WTC11 (cell line): ENCODE data around the gene OSBPL6. TPM values are rescaled to one million over a fixed set of nuclear protein-coding genes. Genes with fewer than 3 reads are reported as not detected.

Experiments used
- ATAC-seq: fragments of 200-7000 bp; cut with Tn5 transposase; 2 replicates; pipeline ENCODE4 v1.10.0; 2021; ENCODE audit warnings: mild to moderate bottlenecking, moderate library complexity
- CTCF ChIA-PET: fragments of 300-600 bp; sonication (Branson Sonifier 250); formaldehyde crosslinking; loops from one replicate; lab custom pipeline; 2021; ENCODE audit warnings: antibody characterized with exemption; lab: Charles Lee
- POLR2A ChIA-PET: fragments of 350-600 bp; sonication (Branson Sonifier 250); formaldehyde crosslinking; loops from one replicate; lab custom pipeline; 2021; ENCODE audit warnings: antibody characterized with exemption; lab: Charles Lee
- DNase-seq: peaks from one replicate; pipeline ENCODE4 v3.0.0; 2021; ENCODE audit warnings: low spot score
- H3K27ac Mint-ChIP-seq: 2 replicates; pipeline ENCODE4 v1.8.0; 2021; ENCODE audit warnings: mixed read lengths
- H3K27me3 Mint-ChIP-seq: 2 replicates; pipeline ENCODE4 v1.8.0; 2021; ENCODE audit warnings: low read depth, mild to moderate bottlenecking, moderate library complexity, mixed read lengths
- H3K36me3 Mint-ChIP-seq: 2 replicates; pipeline ENCODE4 v1.8.0; 2021; ENCODE audit warnings: mixed read lengths
- H3K4me1 Mint-ChIP-seq: 2 replicates; pipeline ENCODE4 v1.8.0; 2022; ENCODE audit warnings: mixed read lengths
- H3K4me3 Mint-ChIP-seq: 2 replicates; pipeline ENCODE4 v1.8.0; 2021; ENCODE audit warnings: mild to moderate bottlenecking, moderate library complexity, mixed read lengths
- H3K9me3 Mint-ChIP-seq: 2 replicates; pipeline ENCODE4 v1.8.0; 2021; ENCODE audit warnings: mixed read lengths
- CBFB ChIP-seq: sonication (generic); formaldehyde crosslinking; IDR thresholded peaks from 2 replicates; pipeline ENCODE4 v1.8.1; 2022; ENCODE audit warnings: mild to moderate bottlenecking, low read depth, missing genetic modification reagents
- CREM ChIP-seq: sonication (generic); formaldehyde crosslinking; IDR thresholded peaks from 2 replicates; pipeline ENCODE4 v1.8.1; 2022; ENCODE audit warnings: mild to moderate bottlenecking, missing genetic modification reagents, moderate library complexity
- FOXK1 ChIP-seq: sonication (generic); formaldehyde crosslinking; IDR thresholded peaks from 2 replicates; pipeline ENCODE4 v1.8.0; 2022; ENCODE audit warnings: mild to moderate bottlenecking, moderate library complexity, missing genetic modification reagents
- HMGA2 ChIP-seq: fragments of 250-450 bp; sonication (Bioruptor Pico); IDR thresholded peaks from 2 replicates; pipeline ENCODE4 v1.4.0; 2021; ENCODE audit warnings: mild to moderate bottlenecking, moderate library complexity
- IRF2 ChIP-seq: sonication (generic); formaldehyde crosslinking; IDR thresholded peaks from 2 replicates; pipeline ENCODE4 v1.8.0; 2022; ENCODE audit warnings: low read depth, missing genetic modification reagents, borderline replicate concordance
- JUN ChIP-seq: sonication (generic); formaldehyde crosslinking; IDR thresholded peaks from 2 replicates; pipeline ENCODE4 v1.8.0; 2023; ENCODE audit warnings: mild to moderate bottlenecking, missing genetic modification reagents
- MLX ChIP-seq: sonication (generic); formaldehyde crosslinking; IDR thresholded peaks from 2 replicates; pipeline ENCODE4 v1.8.1; 2023; ENCODE audit warnings: mild to moderate bottlenecking, missing genetic modification reagents, moderate library complexity
- NFATC4 ChIP-seq: fragments of 250-450 bp; sonication (Bioruptor Pico); IDR thresholded peaks from 2 replicates; pipeline ENCODE4 v1.9.0; 2021; ENCODE audit warnings: mild to moderate bottlenecking
- NFE2L1 ChIP-seq: sonication (generic); formaldehyde crosslinking; IDR thresholded peaks from 2 replicates; pipeline ENCODE4 v1.8.1; 2023; ENCODE audit warnings: missing genetic modification reagents
- NR3C1 ChIP-seq: sonication (generic); formaldehyde crosslinking; conservative IDR thresholded peaks from 2 replicates; pipeline ENCODE4 v1.8.1; 2023; ENCODE audit warnings: low read depth, mild to moderate bottlenecking, missing genetic modification reagents
- PRDM15 ChIP-seq: sonication (generic); formaldehyde crosslinking; IDR thresholded peaks from 2 replicates; pipeline ENCODE4 v1.8.0; 2022; ENCODE audit warnings: missing genetic modification reagents
- SMAD3 ChIP-seq: sonication (generic); formaldehyde crosslinking; IDR thresholded peaks from 2 replicates; pipeline ENCODE4 v1.8.0; 2022; ENCODE audit warnings: missing genetic modification reagents, mild to moderate bottlenecking, borderline replicate concordance
- SOX15 ChIP-seq: fragments of 250-450 bp; sonication (Bioruptor Pico); IDR thresholded peaks from 2 replicates; pipeline ENCODE4 v1.9.0; 2021; ENCODE audit warnings: mild to moderate bottlenecking
- TP53 ChIP-seq: sonication (generic); formaldehyde crosslinking; IDR thresholded peaks from 2 replicates; pipeline ENCODE4 v1.8.1; 2023; ENCODE audit warnings: mild to moderate bottlenecking, missing genetic modification reagents
- USF2 ChIP-seq: sonication (generic); formaldehyde crosslinking; IDR thresholded peaks from 2 replicates; pipeline ENCODE4 v1.8.1; 2023; ENCODE audit warnings: mild to moderate bottlenecking, missing genetic modification reagents, moderate library complexity
- ZBTB21 ChIP-seq: sonication (generic); formaldehyde crosslinking; IDR thresholded peaks from 2 replicates; pipeline ENCODE4 v1.8.1; 2023; ENCODE audit warnings: mild to moderate bottlenecking, missing genetic modification reagents, borderline replicate concordance
- ZNF317 ChIP-seq: sonication (generic); formaldehyde crosslinking; IDR thresholded peaks from 2 replicates; pipeline ENCODE4 v1.8.1; 2023; ENCODE audit warnings: low read depth, mild to moderate bottlenecking, moderate library complexity, missing genetic modification reagents, borderline replicate concordance
- ZNF396 ChIP-seq: fragments of 250-450 bp; sonication (Bioruptor Pico); IDR thresholded peaks from 2 replicates; pipeline ENCODE4 v1.8.0; 2021; ENCODE audit warnings: mild to moderate bottlenecking, moderate library complexity, borderline replicate concordance
- ZNF416 ChIP-seq: fragments of 250-450 bp; sonication (Bioruptor Pico); IDR thresholded peaks from 2 replicates; pipeline ENCODE4 v1.9.0; 2021; ENCODE audit warnings: mild to moderate bottlenecking, inconsistent platforms
- ZNF423 ChIP-seq: fragments of 250-450 bp; sonication (Bioruptor Pico); IDR thresholded peaks from 2 replicates; pipeline ENCODE4 v2.1.2; 2022; ENCODE audit warnings: mild to moderate bottlenecking, moderate library complexity
- ZNF425 ChIP-seq: fragments of 250-450 bp; sonication (Bioruptor Pico); conservative IDR thresholded peaks from 2 replicates; pipeline ENCODE4 v1.9.0; 2021; ENCODE audit warnings: mild to moderate bottlenecking
- ZNF671 ChIP-seq: fragments of 250-450 bp; sonication (Bioruptor Pico); IDR thresholded peaks from 2 replicates; pipeline ENCODE4 v1.8.0; 2021; ENCODE audit warnings: mild to moderate bottlenecking
- total RNA-seq: library from RNA; stranded (reverse); gene quantifications from 3 replicates; pipeline ENCODE4 v1.2.3, GENCODE V29; 2021

Gene OSBPL6
- total RNA-seq, 1 experiment from 2014 or later: 9.2 TPM

GRCh38 chr2:178279142-178279541 is 84.8 kb downstream of the OSBPL6 start (continued):
- no peak for TF ChIP-seq ZNF396 (CRISPR knock-in tag)
- no peak for TF ChIP-seq CBFB (CRISPR knock-in tag)
- TF ChIP-seq FOXK1 (CRISPR knock-in tag): no peak
- no peak for TF ChIP-seq ZNF423 (CRISPR knock-in tag)
- TF ChIP-seq NR3C1: no peak
- no peak for TF ChIP-seq ZNF425

GRCh38 chr2:178279636-178280035 is 85.3 kb downstream of the OSBPL6 start:
- CTCF ChIA-PET: interaction anchor here (1.0 to 1.5 kb wide), 3 partner anchors 23 to 135 kb away, joined by 4 to 6 read pairs (median 4); no protein-coding TSS in a partner anchor
- H3K27ac Mint-ChIP-seq: no peak overlapping the region
- DNase-seq: no peak
- peaks cover 4% of the 10 kb centered on the region; the same call in 1 of the 2 replicates for H3K9me3 Mint-ChIP-seq
- no peak for ATAC-seq
- peaks cover 43% of the 10 kb centered on the region for H3K4me1 Mint-ChIP-seq
- no peak overlapping the region for H3K4me3 Mint-ChIP-seq
- TF ChIP-seq ZNF317 (no peak), HMGA2 (no peak), MLX (CRISPR knock-in tag) (no peak), IRF2 (CRISPR knock-in tag) (no peak), CREM (CRISPR knock-in tag) (no peak), ZBTB21 (CRISPR knock-in tag) (no peak), ZNF671 (no peak), SOX15 (CRISPR knock-in tag) (no peak), TP53 (CRISPR knock-in tag) (no peak), JUN (no peak), SMAD3 (no peak), ZNF416 (CRISPR knock-in tag) (no peak), NFE2L1 (CRISPR knock-in tag) (no peak), USF2 (no peak), PRDM15 (CRISPR knock-in tag) (no peak), NFATC4 (CRISPR knock-in tag) (no peak)
- TF ChIP-seq, all 79 proteins: peak for 0
- POLR2A ChIA-PET: no interaction called here
- no peaks in the 10 kb centered on the region for H3K27me3 Mint-ChIP-seq
- no peaks in the 10 kb centered on the region for H3K36me3 Mint-ChIP-seq
